ENCODE measurements around the gene VAV3.

DNA sequence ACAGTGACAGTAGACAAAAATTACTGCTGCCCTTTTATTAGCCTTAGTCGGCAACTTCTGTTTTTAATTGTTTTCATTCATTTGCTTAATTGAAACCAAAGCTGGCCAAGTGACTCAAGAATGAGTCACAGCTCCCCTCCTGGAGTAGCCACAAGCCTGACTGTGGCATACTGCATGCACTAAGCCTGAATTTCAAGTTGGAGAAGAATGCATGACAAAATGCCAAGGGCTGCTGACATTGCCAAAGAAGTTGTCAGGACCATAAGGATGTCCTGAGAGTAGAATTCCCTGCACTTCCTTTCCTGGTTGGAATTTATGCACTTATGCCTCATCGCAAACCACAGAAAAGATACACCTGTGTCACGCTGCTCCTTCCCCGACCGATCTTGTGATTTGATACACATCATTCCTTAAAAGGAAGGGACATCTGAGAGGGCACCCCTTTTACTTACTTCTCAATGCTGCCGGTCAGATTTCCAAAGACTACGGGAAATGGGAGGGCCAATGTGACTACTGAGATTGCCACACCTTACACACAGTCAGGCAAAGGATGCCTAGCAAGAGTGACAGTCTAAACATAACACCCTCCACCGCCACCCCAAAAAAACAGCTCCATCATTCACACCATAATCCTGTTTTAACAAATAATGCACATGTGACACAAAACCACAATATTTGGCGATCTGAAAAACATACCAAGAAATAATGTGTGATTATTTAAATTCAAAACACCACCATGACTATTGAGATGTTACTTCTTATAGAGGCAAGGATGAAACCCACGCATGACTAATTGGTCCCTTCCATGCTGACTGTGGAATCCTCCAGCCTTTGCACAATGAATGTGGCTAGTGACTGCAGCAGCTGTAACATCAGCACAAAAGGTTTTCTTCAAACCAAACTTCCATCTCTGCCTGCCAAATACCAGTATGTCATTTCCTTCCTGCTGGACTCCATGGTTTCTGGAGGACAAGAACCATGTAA is 28.2 kb downstream of the VAV3 start:
- TF ChIP-seq CTCF (IDR thresholded peaks at IDR 0.05) (no peak), POLR2A (IDR thresholded peaks at IDR 0.05) (no peak)

Measured in adrenal gland (tissue), 5 donors.